C1 segment of cervical spinal cord (tissue), 14 donors: ENCODE results near the gene LRRC8C.
"Not testable (repeated sequence)": the region's sequence is repeated elsewhere in the genome, so short reads cannot be mapped to it uniquely, and the experiment has no call there.

Experiments used
- DNase-seq, 14 donors: peaks; one replicate each; lab custom pipeline; 2025; lab: John Stamatoyannopoulos, UW

Gene LRRC8C

GRCh38 chr1:89703469-89703868 is 70.5 kb downstream of the LRRC8C start:
- no peak for DNase-seq

DNA sequence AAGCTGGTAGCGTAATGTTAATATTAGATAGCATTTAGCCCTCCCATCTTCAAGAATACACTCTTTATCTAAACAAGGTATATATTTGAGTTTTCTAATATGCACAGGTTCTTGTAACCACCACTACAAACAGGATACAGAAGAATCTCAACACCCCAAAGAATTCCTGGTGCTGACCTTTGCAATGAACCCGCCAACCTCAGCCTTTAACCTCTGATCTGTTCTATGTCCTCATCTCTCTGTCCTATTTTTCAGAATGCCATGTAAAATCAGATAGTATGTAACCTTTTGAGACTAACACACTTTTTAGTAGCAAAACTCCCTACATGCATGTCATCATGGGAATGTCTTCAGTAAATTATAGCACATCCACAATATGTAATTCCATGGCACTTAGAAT is 71.1 kb downstream of the LRRC8C start:
- DNase-seq: no peak

DNA sequence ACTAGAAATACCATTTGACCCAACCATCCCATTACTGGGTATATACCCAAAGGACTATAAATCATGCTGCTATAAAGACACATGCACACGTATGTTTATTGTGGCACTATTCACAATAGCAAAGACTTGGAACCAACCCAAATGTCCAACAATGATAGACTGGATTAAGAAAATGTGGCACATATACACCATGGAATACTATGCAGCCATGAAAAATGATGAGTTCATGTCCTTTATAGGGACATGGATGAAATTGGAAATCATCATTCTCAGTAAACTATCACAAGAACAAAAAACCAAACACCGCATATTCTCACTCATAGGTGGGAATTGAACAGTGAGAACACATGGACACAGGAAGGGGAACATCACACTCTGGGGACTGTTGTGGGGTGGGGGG is 72.0 kb downstream of the LRRC8C start:
- DNase-seq: not testable (repeated sequence)

DNA sequence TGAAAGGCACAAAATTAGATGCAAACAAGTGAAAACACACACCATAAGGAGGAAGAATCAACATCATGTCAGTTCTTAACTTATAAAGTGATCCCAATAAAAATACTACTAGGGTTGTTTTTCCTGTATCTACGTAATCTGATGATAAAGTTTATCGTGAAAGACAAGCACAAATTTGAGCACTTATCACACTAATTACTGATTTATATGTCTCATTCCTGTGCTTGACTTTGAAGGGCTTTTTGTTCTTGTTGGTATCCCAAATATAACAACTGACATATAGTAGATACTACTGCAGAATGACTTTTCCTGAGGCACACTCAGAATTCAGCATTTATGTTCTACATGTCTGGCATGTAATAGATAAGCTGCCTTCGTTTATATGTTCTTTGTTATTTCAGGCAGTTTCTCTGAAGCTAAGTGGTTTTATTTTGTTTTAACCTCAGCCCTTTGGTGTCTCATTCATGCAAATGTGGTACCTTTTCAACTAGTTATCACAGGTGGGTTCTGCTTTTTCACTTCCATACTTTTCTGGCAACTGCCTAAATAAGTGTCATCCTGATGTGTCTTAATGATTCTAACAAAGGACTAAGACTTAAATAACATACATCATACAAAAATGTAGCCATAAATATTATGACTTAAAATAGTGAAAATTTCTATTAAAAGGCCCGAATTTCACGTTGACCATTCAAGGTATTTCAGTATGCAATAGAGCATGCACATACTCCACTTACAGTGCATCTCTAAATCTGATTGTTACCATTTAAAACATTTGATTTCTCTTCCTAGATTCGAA is 73.2 kb downstream of the LRRC8C start:
- no peak for DNase-seq

DNA sequence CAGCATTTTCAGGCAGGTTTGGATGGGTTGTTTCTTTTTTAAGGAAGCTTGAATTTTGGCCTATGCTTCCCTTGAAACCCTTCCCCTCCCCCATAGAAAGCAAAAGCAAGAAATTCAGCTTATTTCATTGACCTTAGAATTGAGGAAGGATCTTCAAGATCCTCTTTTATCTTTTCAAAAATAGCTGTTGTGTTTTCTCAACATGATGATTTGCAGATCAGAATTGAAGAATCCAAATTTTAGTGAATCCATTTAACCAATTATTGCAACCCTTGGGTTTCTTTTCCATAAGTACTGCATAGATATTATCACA is 73.7 kb downstream of the LRRC8C start:
- no peak for DNase-seq

DNA sequence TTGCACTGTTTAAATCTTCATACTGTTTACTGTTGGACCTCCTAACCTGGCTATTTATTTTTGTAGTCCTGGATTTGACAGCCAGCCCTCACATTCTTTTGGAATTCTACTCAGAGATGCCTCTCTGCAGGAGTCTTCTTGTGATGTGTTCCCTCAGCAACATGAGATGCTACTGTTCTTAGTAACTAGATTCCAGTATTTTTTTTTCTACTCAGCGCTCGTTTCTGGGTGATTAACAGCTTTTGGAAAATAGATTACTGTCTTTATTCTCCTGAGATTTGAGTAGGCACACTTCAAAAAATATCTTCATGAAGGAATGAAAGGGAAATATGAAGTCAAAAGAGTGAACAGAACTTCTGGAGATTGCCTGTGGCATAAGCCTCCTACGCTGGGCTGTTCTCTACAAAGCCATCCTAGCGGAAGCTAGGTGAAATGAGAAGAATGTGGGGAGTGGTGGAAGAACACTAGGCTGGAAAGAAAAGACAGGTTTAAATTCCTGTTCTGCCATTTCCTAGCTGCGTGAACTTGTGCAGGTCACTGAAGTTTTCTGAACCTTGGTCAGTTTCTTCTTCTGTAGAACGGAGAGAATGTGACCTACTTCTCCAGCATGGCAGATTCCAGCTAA is 75.9 kb downstream of the LRRC8C start:
- no peak for DNase-seq

DNA sequence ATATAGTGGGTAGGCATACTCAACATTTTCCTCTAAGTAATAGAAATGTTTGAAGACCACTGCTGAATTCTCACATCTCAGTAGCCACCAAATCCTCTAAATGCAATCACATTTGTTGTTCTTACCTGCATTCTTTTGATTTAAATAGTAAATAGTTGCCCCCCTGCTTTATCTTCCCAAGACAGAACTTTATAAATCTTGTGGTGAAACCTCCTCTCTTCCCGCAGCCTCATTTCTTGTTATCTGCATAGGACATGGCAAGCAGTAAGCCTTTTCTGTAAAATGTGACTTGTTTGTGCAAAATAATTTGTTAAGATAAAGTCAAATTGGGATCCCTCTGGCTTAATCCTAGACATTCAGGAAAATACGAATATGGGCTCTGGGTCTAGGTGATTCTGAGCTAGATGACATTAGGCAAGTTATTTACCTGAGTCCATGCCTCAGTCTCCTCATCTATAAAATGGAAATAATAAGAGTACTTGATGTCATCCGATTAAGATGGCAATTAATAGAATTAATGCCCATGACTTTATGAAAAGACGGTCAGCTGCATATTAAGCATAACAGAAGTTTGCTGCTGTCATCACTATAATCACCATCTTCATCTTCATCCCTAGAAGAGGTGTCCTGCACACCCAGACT is 77.7 kb downstream of the LRRC8C start:
- no peak for DNase-seq

- DNase-seq: no peak
Observed at GRCh38 chr1:89711140-89711778, 78.3 kb downstream of the LRRC8C start.

GRCh38 chr1:89712420-89712819 is 79.5 kb downstream of the LRRC8C start:
- DNase-seq: no peak

GRCh38 chr1:89715677-89716076 is 82.8 kb downstream of the LRRC8C start:
- no peak for DNase-seq

GRCh38 chr1:89719502-89720306 is 86.8 kb downstream of the LRRC8C start:
- DNase-seq: no peak

DNA sequence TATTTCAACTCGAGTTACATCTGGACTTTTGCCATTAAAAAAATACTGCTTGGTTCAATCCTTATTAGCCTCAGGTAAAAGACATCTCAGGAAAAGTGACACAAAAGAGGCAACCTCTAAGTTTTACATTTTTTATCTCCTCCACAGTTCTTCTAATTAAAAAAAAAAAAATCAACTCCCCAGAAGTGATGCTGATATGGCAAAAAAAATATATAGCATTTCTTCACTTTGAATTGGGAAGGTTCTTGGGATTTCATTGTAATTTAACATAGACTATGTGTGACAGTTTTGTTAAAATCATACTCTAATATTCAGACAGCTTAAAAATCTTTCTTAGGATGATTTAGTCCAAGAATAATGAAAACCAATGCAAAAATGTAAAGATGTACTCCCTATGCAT is 87.9 kb downstream of the LRRC8C start:
- no peak for DNase-seq

- DNase-seq: no peak
Observed at GRCh38 chr1:89721351-89721750, 88.4 kb downstream of the LRRC8C start.

DNA sequence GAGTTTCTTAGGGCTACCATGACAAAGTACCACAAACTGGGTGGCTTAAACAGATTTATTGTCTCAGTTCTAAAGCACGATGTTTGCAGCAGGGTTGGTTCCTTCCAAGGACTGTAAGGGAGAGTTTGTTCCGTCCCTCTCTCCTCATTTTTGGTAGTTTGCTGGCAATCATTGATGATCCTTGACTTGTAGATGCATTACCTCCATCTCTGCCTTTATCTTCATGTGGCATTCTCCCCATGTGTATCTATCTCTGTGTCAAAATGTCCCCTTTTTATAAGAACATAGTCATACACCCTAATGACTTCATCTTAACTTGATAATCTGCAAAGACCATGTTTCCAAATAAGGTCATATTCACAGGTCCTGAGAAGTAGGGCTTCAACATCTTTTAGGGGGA is 90.2 kb downstream of the LRRC8C start:
- DNase-seq: no peak

DNA sequence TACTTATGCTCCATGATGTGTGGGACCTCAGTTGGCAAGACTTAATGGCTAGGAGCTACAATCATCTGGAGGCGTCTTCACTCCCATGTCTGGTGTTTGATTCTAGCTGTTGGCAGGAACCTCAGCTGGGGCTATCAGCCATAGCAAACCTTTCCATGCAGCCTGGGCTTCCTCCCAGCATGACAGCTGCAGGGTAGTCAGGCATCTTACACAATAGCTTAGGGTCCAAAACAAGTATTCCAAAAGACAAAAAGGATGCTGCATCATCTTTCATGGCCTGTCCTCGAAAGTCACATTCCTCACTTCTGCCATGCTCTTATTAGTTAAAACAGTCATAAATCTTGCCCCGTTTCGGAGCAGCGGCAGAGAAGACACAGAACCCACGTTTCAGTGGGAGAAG is 90.9 kb downstream of the LRRC8C start:
- DNase-seq: no peak

DNA sequence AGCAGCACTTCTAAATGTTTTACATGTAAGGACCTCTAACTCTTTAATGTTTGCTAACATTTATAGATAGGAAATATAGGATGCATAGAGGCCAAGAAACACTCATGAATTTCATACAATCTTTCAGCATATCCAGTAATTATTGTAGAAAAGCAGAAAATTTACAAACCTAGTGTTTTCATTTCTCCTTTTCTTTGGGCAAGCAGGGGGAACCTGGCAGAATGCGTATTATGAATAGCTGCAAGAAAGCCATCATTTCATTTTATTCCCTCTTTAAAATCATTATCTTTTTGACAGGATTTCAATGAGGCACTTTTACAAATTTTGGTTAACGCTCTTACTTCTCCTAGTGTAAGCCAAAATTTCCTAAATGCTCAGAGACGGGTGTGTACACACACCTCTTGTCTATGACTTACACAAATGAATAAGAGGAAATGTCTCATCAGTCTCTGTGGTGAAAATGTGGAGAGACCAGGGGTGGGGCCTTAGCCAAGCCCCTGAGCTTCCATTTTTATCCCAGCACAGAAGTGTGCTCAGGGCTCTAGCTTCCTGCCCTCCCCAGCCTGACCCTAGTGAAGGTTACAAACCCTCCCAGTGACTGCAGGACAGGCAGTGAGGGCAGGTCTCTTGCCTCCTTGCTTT is 91.6 kb downstream of the LRRC8C start:
- no peak for DNase-seq

- DNase-seq: no peak
Observed at GRCh38 chr1:89725011-89725370, 92.1 kb downstream of the LRRC8C start.

GRCh38 chr1:89725631-89726030 is 92.7 kb downstream of the LRRC8C start:
- no peak for DNase-seq

DNA sequence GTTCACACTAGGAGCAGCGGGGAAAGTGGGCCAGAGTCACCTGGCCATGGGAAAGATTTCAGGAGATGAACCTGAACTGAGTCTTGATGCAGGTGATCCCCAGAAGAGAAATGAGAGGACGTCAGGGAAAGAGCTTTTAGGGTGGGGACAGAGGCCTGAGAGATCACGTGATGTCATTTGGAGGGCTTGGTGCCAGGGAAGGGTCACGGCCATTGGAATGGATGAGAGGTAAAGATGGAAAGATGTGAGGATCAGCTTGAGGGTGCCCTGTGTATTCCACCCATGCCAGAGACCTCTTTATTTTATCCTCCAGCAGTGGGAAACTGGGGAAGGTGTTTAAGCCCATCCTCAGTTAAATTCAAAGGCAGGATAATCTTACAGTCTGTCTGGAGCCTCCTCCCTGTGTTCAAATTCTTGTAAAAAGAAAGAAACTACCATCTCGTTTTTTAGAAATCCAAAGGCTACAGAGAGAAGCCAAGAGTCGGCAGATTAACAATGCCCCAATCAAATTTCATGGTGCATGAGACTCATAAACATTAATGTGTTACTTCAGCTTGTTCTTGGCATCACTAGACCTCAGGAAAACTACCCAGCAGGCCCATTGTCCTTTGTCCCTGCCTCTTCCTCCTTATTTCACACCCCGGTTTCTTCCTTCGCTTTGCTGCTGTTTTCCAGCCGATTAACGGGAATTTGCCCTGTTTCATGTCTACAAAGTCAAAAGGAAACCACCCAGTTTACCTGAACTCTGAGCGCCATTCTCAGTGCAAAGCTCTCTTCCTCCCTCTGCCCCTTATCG is 94.8 kb downstream of the LRRC8C start:
- DNase-seq: no peak

DNA sequence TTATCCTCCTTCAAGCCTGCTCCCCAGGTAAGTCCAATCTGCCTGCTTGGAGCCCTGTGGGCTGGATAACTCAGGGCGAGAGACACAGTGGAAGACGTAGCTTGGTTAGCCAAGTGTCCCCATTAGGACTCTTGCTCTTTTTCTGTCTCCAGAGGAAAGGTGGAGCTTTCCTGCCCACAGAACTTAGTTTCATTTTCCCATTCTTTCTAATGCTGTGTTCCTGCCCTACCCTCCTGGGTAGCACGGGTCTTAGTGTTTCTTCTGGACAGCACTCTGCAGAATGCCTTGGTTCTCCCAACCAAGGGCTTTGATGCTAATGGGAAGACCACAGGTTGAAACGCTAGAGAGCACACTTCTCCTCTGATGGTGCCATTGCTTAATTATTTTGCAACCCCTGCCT is 95.5 kb downstream of the LRRC8C start:
- no peak for DNase-seq

GRCh38 chr1:89732206-89732605 is 99.3 kb downstream of the LRRC8C start:
- no peak for DNase-seq
